Femur (tissue), 1 donor: ENCODE results near the gene ABCC9.

Experiments
- DNase-seq: peaks from one replicate; pipeline ENCODE4 v3.0.0-alpha.2; 2017

ABCC9 gene

DNA sequence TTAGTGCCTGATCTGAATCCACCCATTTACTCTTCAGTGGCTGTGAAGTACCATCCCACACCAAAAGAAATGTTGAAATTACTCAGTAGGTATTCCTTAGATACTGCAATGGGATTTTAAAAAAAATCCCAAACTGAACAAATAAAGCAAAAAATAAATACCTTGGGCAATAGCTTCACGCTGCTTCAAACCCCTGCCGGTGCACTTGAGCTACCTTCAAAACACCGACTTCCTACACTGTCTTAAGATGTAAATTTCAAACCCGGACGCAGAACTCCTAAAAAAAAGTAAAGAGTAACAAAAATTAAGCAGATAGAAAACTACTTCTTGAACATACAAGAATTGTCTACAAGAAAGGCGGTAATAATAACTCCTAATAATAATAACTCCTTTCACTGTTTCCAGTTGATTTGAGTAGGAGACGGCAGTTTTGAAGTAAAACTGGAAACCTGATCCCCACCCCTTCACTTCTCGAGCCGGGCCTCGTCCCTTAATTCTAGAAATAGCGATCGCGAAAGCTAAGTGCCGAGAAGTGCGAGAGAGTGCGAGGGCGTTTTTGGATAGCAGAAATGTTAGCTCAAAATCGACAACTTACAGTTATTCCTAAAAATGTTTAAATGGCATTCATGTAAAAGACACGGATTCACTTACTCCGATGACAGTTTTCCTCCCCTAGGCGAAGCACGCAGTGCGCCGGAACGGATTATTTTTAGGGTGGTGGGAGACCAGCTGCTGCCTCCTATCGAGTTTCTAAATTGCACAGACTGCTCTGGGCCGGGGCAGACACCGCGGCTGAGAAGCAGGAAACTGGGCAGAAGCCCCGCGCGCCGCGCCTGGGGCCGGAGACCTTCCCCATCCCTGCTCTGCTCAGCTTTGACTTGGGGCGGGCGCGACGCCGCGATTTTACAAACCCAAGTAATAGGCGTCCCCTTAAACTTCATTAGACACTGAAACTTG is at the start of gene ABCC9:
ABCC9 (minus strand) TSS at position 878 of the 957 bp plus-strand sequence. CDS start 4,752 bp downstream, outside the sequence.
- peak; percentile 83 for DNase-seq

DNA sequence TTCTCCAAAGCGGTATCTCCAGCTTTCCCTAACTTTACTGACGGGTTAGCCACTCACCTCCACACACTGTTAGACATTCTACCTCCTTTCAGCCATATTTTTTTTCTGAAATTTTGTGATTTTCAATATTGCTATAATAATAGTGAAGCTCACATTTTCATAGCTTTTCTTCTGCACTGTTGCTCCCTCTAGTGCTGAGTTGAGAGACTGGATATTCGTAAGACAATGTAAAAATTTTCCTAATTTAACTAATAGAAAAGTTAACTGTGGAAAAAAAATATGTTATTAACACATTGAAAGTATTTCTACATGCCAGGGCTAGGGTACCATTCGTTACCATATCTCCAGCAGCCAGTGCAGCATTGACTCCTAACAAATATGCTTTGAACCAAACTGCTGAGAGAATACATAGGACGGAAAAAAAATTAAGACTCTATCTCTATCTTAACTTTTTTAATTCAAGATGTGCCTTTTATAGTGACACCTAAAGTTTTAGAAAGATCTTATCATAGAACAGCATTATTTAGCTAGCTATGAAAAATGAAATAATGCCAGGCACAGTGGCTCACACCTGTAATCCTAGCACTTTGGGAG is 48.7 kb upstream of the ABCC9 start:
- DNase-seq, result no peak

DNA sequence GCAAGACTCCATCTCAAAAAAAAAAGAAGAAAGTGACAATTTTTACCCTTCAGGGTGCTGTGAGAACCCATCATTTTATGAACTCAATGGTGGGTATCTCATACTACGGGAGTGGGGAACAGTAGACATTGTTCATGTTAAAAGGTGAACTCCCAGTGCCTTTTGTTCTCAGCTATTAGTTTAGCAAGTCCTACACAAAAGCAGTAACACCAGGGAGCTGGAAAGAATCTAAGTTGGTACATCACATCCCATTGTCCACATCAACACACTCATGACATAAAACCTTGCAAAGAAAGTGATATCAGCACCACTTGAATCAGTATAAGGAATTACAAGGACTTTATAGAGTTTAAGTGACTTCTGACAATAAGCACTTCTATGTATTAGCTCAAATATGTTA is 47.4 kb upstream of the ABCC9 start:
- DNase-seq, result no peak

DNA sequence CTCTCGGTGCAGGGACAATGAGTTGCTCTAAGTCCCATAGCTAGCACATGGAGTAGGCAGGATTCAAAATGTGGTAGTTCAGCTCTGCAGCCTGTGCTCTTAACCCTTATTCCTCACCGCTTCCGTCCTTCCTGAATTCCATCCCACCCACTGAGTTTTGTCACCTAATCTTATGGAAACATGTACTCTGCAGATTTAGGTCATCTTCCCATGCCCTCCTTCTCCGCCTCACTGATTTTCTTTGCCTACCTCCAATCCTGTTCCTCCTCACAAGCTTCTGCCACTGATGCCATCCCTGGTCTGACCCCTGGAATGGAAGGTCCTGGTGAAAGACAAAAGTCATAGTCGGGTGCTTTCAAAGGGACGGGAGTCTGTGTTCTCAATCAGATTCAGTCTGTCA is 46.5 kb upstream of the ABCC9 start:
- DNase-seq, result no peak

DNA sequence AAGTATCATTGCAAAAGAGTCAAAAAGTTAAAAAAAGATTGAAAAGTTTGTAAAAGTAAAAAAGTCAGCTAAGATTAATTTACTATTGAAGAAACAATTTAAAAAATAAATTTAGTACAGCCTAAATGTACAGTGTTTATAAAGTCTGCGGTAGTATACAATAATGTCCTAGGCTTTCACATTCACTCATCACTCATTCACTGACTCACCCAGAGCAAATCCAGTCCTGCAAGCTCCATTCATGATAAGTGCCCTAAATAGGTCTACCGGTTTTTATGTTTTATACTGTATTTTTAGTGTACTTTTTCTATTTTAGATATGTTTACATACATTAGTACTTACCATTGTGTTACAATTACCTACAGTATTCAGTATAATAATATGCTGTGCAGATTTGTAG is 43.9 kb upstream of the ABCC9 start:
- no peak for DNase-seq

DNA sequence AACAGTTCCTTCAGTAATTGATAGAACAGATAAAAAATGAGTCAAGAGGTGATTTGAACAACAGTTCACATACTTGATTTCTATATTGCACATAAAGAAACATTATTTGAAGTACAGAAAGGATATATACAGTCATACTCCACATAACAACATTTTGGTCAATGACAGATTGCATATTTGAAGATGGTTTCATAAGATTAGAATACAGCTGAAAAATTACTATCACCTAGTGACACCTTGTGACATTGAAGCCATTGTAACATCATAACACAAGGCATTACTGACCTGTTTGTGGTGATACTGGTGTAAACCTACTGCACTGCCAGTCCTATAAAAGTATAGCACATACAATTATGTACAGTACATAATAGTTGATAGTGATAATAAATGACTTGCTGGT is 43.1 kb upstream of the ABCC9 start:
- DNase-seq, result no peak

DNA sequence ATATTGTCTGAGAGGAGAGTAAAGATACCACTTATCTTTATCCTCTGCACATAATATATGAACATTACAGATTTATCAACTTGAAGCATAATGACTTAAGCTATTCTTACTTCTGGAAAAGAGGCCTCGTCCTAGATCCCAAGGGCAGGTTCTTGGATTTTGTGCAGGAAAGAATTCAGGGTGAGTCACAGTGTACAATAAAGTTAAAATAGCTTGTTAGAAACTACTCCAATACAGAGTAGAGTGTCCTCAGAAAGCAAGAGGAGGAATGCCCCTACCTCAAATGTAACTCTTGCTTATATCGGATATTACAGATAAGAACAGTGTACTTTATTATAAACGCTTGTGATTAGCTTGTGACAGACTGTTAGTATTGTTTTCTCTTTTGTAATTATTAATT is 41.9 kb upstream of the ABCC9 start:
- DNase-seq, result no peak

DNA sequence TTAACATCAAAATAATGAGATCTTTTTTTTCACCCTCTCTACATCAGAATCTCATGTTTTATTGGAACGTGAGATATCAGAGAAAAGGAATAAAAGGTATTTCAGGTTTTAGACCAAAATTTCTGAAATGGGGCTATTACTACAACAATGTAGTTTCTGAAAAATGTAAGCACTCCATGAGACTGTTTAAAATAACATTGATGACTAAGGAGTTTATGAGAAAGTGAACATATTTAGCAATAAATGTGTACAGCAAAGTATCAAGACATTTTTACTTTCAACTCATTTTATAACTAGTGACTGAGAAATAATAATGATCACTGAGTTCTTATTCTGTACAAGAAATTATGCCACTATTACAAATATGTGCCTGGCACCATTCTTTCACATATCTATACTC is 39.3 kb upstream of the ABCC9 start:
- DNase-seq, result no peak

DNA sequence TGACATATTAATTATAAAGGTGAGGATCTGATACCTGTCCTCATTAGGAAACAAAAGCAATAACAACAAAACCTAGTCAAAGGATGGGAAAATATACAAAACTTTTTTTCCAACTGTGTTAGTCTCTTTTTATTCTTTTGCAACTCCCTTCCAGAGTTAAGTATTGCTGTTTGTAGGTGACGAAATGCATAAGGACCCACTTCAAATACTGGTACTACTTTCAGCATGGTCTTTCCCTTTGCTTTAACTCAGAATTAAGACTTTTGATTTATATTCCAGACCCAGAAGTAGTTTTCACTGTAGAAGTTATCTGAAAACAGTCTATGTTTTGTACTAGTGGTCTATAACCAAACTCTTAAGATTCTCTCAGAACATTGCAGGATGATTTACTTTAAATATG is 34.1 kb upstream of the ABCC9 start:
- no peak for DNase-seq

DNA sequence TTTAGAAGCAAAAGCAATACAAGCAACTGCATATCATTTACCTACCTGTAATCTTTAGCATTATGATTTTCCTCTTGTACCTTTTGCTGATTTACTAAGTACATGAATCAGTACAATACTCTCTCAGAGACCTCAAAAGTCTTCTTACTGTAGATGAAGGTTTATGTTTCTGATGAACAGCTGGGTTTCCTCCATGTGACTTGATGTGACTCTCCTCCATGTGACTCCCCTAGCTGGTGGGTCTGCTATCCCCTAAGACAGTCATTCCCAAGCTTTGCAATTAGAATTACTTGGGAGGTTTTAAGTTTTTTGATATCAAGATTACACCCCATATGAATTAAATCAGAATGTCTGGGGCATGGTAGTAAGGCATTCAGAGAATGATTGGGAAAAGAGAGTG is 32.0 kb upstream of the ABCC9 start:
- no peak for DNase-seq

DNA sequence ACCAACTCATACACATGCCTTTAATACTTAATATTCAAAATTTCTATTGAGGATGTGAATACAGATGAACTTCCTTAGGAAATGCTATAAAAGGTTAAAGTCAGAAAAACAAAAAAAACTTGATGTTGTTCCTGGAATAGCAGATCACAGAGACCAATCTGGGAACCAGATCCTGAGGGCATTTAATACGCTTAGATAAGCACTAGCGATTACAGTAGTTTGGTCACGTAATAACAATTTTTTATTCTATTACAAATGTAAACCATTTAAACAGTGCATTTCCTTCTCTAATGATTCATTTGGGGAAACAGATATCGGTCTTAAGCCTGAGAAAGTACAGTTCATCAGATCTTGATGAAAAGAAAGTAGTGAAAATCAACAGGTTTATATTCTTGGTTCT is 30.8 kb upstream of the ABCC9 start:
- no peak for DNase-seq

DNA sequence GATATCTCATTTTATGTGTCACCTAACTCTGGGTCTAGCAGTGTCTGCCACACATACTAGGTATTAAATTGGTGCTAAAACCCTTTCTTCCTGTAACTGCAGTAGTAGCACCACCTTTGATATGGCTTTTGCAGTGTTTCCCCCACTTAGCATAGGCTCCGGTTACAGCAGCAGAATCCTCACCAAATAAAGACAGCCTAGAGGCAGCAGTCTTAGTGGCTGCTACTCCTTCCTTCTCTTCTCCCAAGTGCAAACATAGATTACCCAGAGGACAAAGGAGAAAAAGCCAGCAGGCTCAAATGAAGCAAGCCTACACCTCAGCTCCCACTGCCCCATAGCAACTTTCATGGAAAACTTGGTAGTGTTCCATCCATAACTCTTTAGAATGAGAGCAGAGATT is 30.1 kb upstream of the ABCC9 start:
- DNase-seq, result no peak

DNA sequence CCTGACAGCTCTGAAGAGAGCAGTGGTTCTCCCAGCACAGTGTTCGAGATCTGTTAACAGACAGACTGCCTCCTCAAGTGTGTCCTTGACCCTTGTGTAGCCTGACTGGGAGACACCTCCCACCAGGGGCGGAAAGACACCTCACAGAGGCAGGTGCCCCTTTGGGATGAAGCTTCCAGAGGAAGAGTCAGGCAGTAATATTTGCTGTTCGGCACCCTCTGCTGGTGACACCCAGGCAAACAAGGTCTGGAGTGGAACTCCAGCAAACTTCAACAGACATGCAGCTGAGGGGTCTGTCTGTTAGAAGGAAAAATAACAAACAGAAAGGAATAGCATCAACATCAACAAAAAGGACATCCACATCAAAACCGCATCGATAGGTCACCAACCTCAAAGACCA is 21.6 kb upstream of the ABCC9 start:
- DNase-seq, result no peak

DNA sequence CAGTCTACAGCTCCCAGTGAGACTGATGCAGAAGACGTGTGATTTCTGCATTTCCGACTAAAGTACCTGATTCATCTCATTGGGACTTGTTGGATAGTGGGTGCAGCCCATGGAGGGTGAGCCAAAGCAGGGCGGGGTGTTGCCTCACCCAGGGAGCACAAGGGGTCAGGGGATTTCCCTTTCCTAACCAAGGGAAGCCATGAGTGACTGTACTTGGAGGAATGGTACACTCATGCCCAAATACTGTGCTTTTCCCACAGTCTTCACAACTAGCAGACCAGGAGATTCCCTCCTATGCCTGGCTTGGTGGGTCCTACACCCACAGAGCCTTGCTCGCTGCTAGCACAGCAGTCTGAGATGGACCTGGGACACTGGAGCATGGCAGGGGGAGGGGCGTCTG is 21.0 kb upstream of the ABCC9 start:
- no peak for DNase-seq

DNA sequence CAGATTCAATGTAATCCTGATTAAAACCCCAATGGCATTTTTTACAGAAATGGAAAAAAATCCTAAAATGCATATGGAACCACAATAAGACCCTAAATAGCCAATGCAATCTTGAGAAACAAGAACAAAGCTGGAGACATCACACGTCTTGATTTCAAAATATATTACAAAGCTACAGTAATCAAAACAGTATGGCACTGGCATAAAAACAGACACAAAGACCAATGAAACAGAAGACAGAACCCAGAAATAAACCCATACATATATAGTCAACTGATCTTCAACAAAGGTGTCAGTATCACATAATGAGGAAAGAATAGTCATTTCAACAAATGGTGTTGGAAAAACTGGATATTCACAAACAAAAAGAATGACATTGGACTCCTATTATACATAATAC is 9.4 kb upstream of the ABCC9 start:
- no peak for DNase-seq

DNA sequence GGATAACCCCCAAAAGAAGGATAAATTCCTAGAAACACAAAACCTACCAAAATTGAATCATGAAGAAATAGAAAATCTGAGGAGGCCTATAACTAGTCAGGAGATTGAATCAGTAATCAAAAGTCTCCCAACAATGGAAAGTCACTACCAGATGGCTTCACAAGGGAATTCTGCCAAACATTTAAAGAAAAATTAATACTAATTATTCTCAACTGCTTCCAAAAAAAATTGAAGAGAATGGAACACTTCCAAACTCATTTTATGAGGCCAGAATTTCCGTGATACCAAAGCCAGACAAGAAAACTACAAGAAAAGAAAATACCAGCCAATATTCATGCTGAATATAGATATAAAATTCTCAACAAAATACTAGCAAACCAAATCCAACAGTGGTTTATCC is 7.8 kb upstream of the ABCC9 start:
- DNase-seq, result no peak

DNA sequence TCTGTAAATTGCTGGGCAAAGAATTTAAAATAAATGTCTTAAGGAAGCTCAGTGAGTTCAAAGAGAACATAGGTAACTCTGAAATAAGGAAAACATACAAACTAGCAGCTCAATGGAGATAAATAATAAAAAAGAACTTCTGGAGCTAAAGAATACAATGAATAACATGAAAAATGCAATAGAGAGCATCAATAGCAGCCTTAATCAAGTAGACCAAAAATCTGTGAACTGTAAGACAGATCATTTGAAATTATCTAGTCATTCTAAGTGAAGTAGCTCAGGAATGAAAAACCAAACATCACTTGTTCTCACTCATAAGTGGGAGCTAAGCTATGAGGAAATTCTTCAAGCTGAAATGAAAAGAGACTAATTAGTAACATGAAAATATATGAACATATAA is 5.8 kb upstream of the ABCC9 start:
- no peak for DNase-seq

DNA sequence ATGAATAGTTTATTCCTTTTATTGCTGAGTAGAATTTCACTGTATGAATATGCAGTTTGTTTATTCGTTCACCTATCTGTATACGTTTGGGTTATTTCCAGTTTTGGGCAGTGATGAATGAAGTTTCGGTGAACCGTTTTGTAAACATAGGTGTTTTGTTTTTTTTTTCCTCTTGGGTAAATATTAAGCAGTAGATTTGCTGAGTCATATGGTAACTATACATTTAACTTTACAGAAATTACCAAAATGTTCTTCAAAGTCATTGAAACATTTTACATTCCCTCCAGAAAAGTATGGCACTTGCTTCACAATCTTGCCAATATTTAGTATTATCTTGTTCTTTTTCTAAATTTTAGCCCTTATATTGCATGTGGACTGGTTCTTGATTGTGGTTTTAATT is 3.8 kb upstream of the ABCC9 start:
- DNase-seq, result no peak

DNA sequence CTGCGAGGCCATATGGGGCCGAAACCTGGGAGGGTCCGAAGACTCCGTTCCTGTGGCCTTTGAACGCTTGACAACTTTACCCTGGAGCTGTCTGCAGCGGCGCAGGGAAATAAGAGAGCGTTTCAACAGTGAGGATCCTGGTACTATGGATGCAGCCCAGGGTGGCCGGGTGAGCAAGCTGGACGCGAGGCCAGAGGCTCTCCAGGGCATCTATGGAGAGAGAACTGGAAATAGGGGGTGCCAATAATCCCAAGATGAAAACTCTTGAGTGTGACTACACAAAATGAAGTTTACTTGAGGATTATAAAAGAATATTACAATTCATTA is 1.1 kb upstream of the ABCC9 start:
- no peak for DNase-seq

DNA sequence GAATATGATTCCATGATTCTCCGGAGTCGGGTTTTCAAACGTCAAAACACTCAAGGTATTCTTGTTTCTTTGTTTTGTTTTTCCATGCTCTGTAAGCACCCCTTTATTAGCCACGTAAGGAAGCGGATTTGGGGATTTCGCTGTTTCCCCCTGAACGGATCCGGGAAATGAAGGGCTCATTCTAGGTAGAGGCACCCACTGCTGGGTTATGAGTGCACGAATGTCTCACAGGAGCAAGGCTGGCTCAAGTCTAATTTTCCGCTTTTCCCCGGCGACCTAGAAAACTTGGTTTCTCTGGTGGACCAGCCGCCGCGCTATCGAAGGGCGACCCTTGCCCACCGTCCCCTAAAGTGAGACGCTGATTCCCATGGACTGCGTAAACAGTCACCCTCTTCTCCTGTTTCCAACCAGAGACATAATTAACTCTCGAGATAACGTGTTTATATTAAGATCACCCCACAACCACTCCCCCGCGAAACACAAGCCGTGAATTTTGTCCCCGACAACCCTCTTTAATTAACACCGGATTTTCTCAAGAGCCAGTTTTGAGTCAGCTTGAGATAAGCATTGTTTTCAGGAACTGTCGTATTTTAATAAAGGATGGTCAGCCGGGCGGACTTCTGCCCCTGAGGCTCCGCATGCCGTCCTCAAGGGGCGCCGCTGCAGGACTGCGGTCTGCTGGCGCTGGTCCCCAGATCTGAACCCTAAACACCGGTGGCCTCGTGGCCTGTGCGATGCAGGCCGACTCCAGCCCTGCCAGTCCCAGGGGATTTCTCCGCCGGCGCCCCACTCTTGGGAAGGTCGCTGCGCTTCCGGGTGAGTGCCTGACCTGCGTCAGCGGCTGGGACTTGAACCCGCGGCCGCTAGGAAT is 515 bp upstream of the ABCC9 start:
- DNase-seq, result peak; percentile 67

DNA sequence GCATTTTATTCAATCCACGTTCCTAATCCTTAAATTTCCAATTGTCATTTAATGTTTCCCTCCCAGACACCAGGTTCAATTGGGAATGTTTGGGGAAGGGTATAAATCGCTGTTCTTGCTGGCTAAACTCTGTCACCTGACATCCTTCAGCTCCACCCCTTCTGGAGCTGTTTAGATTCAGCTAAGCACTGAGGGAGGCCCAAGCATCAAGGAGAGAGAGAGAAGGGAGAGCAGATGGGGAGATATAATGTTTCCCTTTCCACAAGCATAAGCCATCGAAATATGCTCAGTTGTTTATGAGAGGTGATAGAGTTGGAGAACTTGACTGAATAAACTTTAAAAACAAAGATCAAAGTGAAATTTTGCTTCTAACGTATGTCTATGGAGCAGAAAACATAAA is 1.8 kb downstream of the ABCC9 start:
- peak; percentile 34 for DNase-seq

DNA sequence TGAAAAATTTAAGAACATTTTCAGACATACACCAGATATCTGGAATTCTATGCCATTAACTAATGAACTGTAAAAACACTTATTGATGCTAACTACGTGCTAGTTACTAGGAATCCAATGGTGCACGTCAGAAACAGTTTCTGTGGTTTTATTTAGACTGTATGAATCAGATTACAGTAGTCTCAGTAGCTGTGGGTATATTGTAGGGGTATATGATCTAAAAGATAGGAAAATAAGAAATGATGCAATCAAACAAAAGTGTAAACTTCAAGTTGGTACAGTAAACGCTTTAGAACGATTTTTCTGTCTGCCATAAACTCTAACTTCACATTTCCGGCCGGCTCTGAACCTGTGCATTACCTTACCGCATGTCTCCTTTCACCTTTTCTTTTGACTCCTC is 2.3 kb downstream of the ABCC9 start:
- no peak for DNase-seq

DNA sequence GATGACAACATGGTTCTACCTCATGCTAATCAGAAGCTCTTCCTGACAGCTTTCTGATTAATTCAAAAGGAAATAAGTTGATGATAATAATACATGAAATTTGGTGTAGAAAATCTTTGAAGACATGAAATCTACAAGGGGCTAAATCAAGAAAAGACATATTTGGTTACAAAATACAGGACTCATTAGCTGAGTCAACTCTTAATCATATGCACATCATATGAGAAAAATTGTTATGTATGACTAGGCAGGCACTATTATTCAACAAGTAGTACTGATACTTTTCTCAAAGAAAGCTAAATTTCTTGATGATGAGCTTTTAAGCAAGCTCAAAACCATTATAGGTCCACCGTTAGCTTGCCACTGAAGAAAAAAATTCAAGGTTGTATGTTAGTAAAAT is 7.1 kb downstream of the ABCC9 start:
- no peak for DNase-seq

DNA sequence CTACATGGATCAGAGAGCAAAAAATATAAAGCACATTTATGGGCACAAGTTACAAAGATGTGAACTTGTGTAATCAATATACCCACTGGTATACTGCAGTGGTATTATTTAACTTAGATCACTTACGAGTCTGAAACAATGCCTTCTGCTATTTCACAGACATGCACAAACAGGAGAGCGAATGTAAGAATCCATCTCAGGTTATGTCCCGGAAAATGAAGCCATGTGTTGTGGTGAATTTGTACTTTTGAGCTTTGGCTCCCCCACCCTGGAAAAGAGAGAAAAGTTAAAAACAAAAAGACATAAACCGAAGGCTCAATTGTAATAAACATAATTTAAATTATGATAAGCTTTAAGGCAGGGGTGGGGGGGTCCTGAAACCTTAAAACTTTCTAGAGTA is 7.6 kb downstream of the ABCC9 start:
- no peak for DNase-seq
